GM18505 (cell line): ENCODE results near the gene FMN2.
"Not testable (repeated sequence)": the region's sequence is repeated elsewhere in the genome, so short reads cannot be mapped to it uniquely, and the experiment has no call there.

Source experiments
- ATAC-seq: cut with Tn5 transposase; IDR thresholded peaks from one replicate; pipeline ENCODE4 v1.9.1; 2021; ENCODE audit not compliant: unreplicated experiment
- POLR2A ChIP-seq: IDR thresholded peaks from 4 replicates; pipeline ENCODE4 v1.6.1; 2011; ENCODE audit warnings: borderline replicate concordance; ENCODE audit not compliant: insufficient read depth, insufficient read length; ENCODE audit errors: extremely low read depth

Gene FMN2

GRCh38 chr1:240171907-240172306 lies 80.2 kb downstream of the FMN2 start:
- no peak for TF ChIP-seq POLR2A
- no peak for ATAC-seq

DNA sequence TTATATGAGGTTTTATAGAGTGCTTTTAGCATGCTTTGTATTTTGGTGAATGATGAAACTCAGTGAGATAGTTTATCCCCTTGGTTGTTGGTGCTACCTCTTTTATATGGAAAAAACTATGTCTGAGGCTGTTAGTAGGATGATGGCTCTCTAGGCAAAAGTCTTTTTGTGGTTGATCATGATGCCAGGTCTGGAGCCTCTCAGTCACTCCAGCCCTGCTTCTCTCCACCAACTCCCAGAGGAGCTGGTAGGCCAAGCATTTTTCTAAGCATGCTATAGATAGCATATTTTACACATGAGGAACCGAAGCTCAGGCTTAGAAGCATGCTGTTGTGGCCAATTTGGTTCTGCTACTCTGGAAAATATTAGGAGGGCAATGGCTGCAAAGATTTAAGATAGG lies 82.2 kb downstream of the FMN2 start:
- ATAC-seq: no peak

GRCh38 chr1:240174734-240175133 lies 83.1 kb downstream of the FMN2 start:
- TF ChIP-seq POLR2A: no peak
- ATAC-seq: no peak

More for the DNA sequence above, 82.2 kb downstream of the FMN2 start:
- no peak for TF ChIP-seq POLR2A

GRCh38 chr1:240178366-240178765 lies 86.7 kb downstream of the FMN2 start:
- ATAC-seq: no peak
- TF ChIP-seq POLR2A: no peak

- ATAC-seq: not testable (repeated sequence)
Observed at GRCh38 chr1:240184682-240185081, 93.0 kb downstream of the FMN2 start.

- no peak for TF ChIP-seq POLR2A
- no peak for ATAC-seq
Observed at GRCh38 chr1:240188139-240188538, 96.5 kb downstream of the FMN2 start.

GRCh38 chr1:240189386-240189989 lies 97.8 kb downstream of the FMN2 start:
- no peak for TF ChIP-seq POLR2A
- peak; percentile 69 for ATAC-seq

DNA sequence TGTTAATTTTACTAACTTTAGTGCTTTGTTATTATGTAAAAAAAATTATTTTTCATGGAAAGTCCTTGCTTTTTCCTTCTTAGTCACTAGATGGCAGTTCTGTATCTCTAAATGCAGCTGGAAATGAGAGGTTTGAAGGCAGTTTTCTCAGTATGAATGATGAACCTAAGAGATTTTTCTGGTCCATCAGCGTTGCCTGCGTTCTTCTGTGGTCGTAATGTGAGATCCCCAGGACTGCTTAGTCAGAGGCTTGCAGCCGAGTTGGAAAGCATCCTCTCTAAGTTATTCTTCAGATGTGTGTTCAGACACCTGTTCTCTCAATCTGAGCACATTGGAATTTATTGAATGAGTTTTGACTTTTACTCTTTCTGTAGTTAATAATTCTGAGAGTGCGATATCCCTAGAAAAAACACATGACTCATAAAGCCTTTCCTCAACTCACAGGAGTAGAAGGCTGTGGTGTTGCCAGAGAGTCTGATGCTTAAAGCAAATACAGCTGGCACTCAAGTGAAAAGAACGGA lies 99.3 kb downstream of the FMN2 start:
- no peak for TF ChIP-seq POLR2A
- no peak for ATAC-seq

- no peak for TF ChIP-seq POLR2A
- no peak for ATAC-seq
Observed at GRCh38 chr1:240192851-240193250, 101.2 kb downstream of the FMN2 start.

GRCh38 chr1:240193679-240194078 lies 102.0 kb downstream of the FMN2 start:
- ATAC-seq: no peak
- TF ChIP-seq POLR2A: no peak

- no peak for TF ChIP-seq POLR2A
- no peak for ATAC-seq
Observed at GRCh38 chr1:240194120-240194519, 102.4 kb downstream of the FMN2 start.

DNA sequence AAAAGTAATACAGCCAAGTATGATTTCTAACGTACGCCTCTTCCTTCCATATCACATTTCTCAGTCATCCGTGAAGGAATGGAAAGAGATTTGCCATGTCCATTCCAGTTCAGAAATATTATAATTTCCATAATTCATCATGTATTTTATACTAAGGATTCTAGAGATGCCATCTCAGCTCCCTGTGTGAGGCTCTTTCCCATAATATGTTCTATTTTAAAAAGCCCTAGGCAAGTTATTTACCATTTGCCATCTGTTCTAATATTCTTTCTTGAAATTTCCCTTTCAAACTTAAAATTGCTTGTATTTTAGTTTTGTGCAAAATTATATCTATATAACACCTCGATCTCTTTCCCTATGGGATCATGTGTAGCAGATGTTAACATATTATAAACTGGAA lies 106.7 kb downstream of the FMN2 start:
- no peak for TF ChIP-seq POLR2A
- ATAC-seq: no peak

GRCh38 chr1:240199758-240200645 lies 108.3 kb downstream of the FMN2 start:
- no peak for ATAC-seq
- TF ChIP-seq POLR2A: no peak

- TF ChIP-seq POLR2A: no peak
- no peak for ATAC-seq
Observed at GRCh38 chr1:240201931-240202330, 110.2 kb downstream of the FMN2 start.
